ENCODE results near the gene SHROOM1. TPM values are rescaled to one million over a fixed set of nuclear protein-coding genes. Genes with fewer than 3 reads are reported as not detected.
A peak's percentile ranks its signal among the peaks of the same experiment; 100 is the strongest.

Gene SHROOM1
- total RNA-seq, 4 donors from 2014 or later = 7.0 to 17.0 (median 9.1) TPM

DNA sequence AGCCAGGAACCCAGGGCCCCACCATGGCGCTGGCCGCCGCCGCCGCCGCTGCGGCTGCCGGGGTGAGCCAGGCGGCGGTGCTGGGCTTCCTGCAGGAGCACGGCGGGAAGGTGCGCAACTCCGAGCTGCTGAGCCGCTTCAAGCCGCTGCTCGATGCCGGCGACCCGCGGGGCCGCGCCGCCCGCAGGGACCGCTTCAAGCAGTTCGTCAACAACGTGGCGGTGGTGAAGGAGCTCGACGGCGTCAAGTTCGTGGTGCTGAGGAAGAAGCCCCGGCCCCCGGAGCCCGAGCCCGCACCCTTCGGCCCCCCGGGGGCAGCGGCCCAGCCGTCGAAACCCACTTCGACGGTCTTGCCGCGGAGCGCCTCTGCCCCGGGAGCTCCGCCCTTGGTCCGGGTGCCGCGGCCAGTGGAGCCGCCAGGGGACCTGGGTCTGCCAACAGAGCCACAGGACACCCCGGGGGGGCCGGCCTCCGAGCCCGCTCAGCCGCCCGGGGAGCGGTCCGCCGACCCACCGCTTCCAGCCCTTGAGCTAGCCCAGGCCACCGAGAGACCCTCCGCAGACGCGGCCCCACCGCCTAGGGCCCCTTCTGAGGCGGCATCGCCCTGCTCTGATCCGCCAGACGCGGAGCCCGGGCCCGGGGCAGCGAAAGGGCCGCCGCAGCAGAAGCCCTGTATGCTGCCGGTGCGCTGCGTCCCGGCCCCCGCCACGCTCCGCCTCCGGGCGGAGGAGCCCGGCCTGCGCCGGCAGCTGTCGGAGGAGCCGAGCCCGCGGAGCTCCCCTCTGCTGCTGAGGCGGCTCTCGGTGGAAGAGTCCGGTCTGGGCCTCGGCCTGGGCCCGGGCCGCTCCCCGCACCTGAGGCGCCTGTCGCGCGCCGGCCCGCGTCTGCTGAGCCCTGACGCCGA lies 16.6 kb downstream of the SHROOM1 start:
- ATAC-seq (ENCODE audit: low FRiP score) (peak; percentile 80), DNase-seq (ENCODE audit: low spot score) (no peak)

DNA sequence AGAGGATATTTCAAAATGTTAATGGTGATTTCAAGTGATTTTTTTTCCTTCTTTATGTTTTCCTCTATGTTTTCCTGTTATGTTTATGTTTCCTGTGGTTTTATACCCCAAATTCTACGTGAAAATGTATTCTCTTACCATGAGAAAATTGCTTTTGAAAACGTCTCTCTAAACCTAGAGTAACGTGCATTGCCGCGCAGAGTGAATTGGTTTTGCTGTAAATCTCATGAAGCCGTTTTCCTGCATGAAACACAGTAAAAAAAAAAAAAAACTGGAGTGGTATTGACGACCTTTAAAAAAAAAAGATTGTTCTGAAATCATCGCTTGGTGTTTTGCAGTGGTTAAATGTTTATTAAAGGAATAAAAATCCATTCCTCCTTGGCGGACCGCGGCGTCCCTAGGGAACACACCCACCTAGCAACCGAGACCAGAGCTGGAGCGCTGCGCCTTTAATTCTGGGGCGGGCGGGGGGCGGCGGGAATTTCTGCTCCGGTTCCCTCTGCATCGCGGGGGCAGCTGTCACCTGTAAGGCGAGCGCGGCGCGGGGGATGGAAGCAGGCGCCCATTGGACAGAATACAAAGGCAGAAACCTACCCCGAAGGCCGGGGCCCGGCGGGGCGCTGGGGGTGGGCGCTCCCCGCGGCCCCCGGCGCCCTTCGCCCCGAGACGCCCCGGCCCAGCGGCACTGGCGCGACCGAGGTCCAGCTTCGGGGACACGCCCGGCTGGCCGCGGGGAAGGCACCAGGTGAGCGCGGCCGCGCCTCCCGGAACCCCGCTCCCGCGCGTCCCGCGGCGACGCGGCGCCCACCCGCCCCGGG lies 17.5 kb downstream of the SHROOM1 start, which contains the start of gene SOWAHA:
Gene SOWAHA (plus strand): TSS at position 522 of the 818 bp plus-strand sequence. CDS start 320 bp downstream, outside the sequence.
- DNase-seq (ENCODE audit: low spot score) (no peak), ATAC-seq (ENCODE audit: low FRiP score) (peak; percentile 21)
- TF ChIP-seq, protein P1, sequence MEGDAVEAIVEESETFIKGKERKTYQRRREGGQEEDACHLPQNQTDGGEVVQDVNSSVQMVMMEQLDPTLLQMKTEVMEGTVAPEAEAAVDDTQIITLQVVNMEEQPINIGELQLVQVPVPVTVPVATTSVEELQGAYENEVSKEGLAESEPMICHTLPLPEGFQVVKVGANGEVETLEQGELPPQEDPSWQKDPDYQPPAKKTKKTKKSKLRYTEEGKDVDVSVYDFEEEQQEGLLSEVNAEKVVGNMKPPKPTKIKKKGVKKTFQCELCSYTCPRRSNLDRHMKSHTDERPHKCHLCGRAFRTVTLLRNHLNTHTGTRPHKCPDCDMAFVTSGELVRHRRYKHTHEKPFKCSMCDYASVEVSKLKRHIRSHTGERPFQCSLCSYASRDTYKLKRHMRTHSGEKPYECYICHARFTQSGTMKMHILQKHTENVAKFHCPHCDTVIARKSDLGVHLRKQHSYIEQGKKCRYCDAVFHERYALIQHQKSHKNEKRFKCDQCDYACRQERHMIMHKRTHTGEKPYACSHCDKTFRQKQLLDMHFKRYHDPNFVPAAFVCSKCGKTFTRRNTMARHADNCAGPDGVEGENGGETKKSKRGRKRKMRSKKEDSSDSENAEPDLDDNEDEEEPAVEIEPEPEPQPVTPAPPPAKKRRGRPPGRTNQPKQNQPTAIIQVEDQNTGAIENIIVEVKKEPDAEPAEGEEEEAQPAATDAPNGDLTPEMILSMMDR (IDR thresholded peaks at IDR 0.05) = no peak

More for the DNA sequence above, 16.6 kb downstream of the SHROOM1 start:
- TF ChIP-seq, protein P1 (IDR thresholded peaks at IDR 0.05) = no peak

DNA sequence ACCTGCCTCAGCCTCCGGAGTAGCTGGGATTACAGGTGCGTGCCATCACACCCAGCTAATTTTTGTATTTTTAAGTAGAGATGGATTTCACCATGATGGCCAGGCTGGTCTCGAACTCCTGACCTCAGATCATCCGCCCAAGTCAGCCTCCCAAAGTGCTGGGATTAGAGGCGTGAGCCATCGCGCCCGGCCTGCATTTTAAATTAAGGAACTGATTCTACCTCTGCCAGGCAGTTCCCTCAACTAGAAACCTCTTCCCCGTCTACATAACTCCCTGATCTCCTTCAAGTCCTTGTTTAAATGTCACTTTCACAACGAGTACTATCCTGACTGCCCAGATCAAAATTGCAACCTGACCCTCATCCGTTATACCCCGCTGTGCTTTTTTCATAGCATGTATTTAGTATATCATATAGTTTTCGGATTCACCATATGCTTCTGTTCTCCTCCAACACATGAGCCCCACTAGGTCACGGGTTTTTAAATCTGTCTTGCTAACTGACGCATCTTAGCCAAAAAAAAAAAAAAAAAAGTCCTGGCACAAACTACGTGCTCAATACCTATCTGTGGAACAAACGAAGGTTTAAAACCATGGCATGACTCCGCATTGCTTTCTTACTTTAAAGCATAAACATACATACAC lies 18.2 kb downstream of the SHROOM1 start:
- TF ChIP-seq, protein P1 (IDR thresholded peaks at IDR 0.05) = no peak
- ATAC-seq (ENCODE audit: low FRiP score) = no peak
- DNase-seq (ENCODE audit: low spot score) = no peak

DNA sequence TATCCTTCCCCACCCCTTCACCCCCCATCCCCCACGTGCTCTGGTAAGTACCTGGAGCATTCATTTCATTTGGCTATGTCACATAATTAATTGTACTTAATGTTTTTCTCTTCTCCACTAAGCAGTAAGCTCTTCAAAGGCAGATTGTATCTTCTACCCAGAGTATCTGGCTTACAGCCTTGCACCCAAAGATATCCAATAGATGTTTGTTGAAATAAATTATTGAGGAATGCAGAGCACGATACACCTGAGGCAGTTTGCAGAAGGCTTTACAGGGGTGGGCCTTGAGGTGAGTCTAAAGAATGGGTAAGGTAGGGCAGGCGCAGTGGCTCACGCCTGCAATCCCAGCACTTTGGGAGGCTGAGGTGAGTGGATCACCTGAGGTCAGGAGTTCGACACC lies 19.8 kb downstream of the SHROOM1 start:
- TF ChIP-seq, protein P1 (IDR thresholded peaks at IDR 0.05) = no peak
- no peak for ATAC-seq (ENCODE audit: low FRiP score)
- no peak for DNase-seq (ENCODE audit: low spot score)

DNA sequence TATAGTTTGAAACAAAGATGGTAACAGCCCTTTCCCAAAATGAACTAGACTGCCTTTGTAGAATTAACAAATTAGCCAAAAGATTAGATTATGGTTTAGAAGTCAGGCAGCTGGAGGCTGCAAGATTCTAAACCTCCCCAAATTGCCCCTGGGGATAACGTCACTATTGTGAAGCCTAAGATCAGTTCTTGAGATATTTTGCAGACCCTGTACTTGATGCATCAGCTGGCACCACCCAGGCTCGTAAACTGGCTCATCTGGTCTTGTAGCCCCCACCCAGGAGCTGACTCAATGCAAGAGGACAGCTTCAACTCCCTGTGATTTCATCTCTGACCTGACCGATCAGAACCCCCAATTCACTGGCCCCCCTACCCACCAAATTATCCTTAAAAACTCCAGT lies 21.6 kb downstream of the SHROOM1 start:
- ATAC-seq (ENCODE audit: low FRiP score) = no peak
- DNase-seq (ENCODE audit: low spot score) = no peak
- TF ChIP-seq, protein P1 (IDR thresholded peaks at IDR 0.05) = no peak

DNA sequence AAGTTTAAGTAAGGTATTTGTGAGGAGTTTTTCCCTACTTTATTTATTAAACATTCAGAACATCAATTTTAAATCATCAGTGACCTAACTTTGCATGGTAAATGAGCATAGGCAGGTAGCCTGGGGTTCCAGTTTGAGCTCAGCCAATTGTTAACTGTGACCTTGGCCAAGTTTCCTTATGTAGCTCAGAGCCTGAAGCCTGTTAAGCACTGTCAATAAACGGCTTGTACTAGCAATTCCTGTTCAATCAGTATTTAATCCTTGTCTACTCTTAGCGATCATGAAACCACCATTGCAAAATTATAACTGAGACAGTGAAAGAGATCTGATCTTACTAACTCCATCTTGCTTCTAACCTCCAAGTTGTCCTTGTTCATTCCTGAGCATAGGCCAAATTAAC lies 22.0 kb downstream of the SHROOM1 start:
- ATAC-seq (ENCODE audit: low FRiP score) (no peak), DNase-seq (ENCODE audit: low spot score) (no peak)
- TF ChIP-seq, protein P1 (IDR thresholded peaks at IDR 0.05) = no peak
